CD14-positive monocyte (primary cell): Measurements from ENCODE around the gene BCAT1. TPM values are rescaled to one million over a fixed set of nuclear protein-coding genes. Genes with fewer than 3 reads are reported as not detected.

Experiments used
- DNase-seq, 3 donors: peaks; one replicate each; pipeline ENCODE4 v3.0.0-alpha.2; 2011 to 2022
- H2AFZ ChIP-seq: 2 replicates; pipeline ENCODE4 v1.6.0; 2012; ENCODE audit warnings: mild to moderate bottlenecking, low read depth, low read length, inconsistent platforms; ENCODE audit not compliant: insufficient read depth, poor library complexity, severe bottlenecking
- H3K27ac ChIP-seq, 2 donors: 1 replicate in 1 of 2; 2 replicates in 1 of 2; pipeline ENCODE4 v1.5.1; 2012 to 2013; ENCODE audit warnings: low read length in 2 of 2, control low read depth in 1 of 2, inconsistent platforms in 1 of 2, low read depth in 1 of 2, mild to moderate bottlenecking in 1 of 2
- H3K27me3 ChIP-seq, 2 donors: one replicate each; pipeline versions ENCODE4 v1.6.0 to v1.6.1; 2011 to 2013; ENCODE audit warnings: low read length in 2 of 2; ENCODE audit not compliant: control insufficient read depth in 2 of 2, insufficient read depth in 2 of 2
- H3K36me3 ChIP-seq, 2 donors: replicated peaks in 1 of 2; 1 replicate in 1 of 2; 2 replicates in 1 of 2; pipeline versions ENCODE4 v1.5.1 to v1.6.1; 2012 to 2013; ENCODE audit warnings: low read length in 2 of 2, control low read depth in 1 of 2, inconsistent platforms in 1 of 2, mild to moderate bottlenecking in 1 of 2; ENCODE audit not compliant: insufficient read depth in 2 of 2, control insufficient read depth in 1 of 2
- H3K4me1 ChIP-seq, 2 donors: 1 replicate in 1 of 2; 2 replicates in 1 of 2; pipeline versions ENCODE4 v1.5.1 to v1.6.1; 2012 to 2013; ENCODE audit warnings: low read length in 2 of 2, control low read depth in 1 of 2, inconsistent platforms in 1 of 2, mild to moderate bottlenecking in 1 of 2, moderate library complexity in 1 of 2; ENCODE audit not compliant: insufficient read depth in 2 of 2, control insufficient read depth in 1 of 2
- H3K4me2 ChIP-seq: replicated peaks from 2 replicates; pipeline ENCODE3; 2012; ENCODE audit warnings: low read length, moderate library complexity, mild to moderate bottlenecking; ENCODE audit not compliant: poor library complexity, severe bottlenecking; ENCODE audit errors: extremely low read depth
- H3K4me3 ChIP-seq, 3 experiments: fragments of 200-600 bp in 1 of 3; sonication (generic) in 1 of 3; replicated peaks in 1 of 3; 1 replicate in 2 of 3; 2 replicates in 1 of 3; pipeline ENCODE4 v1.5.1; 2011 to 2013; ENCODE audit warnings: low read length in 3 of 3, mild to moderate bottlenecking in 3 of 3, control low read depth in 2 of 3, low read depth in 2 of 3, inconsistent platforms in 1 of 3, moderate library complexity in 1 of 3
- H3K79me2 ChIP-seq: 2 replicates; pipeline ENCODE4 v1.6.0; 2012; ENCODE audit warnings: mild to moderate bottlenecking, control low read depth, inconsistent platforms, low read length, moderate library complexity; ENCODE audit not compliant: insufficient read depth
- H3K9ac ChIP-seq: 2 replicates; pipeline ENCODE4 v1.6.0; 2017; ENCODE audit warnings: low read length, mild to moderate bottlenecking; ENCODE audit not compliant: insufficient read depth, poor library complexity, severe bottlenecking
- H3K9me3 ChIP-seq, 2 donors: replicated peaks in 1 of 2; 1 replicate in 1 of 2; 2 replicates in 1 of 2; pipeline versions ENCODE4 v1.5.1 to v1.6.1; 2012 to 2013; ENCODE audit warnings: low read length in 2 of 2, control low read depth in 1 of 2; ENCODE audit not compliant: control insufficient read depth in 1 of 2, insufficient read depth in 1 of 2
- H4K20me1 ChIP-seq: 2 replicates; pipeline ENCODE4 v1.6.0; 2012; ENCODE audit warnings: mild to moderate bottlenecking, low read length, control low read depth, moderate library complexity; ENCODE audit not compliant: insufficient read depth
- H3K27ac Mint-ChIP-seq, 7 donors: one replicate each; pipeline ENCODE4 v1.8.0; 2020; ENCODE audit warnings: mild to moderate bottlenecking in 7 of 7, mixed read lengths in 7 of 7, moderate library complexity in 6 of 7, inconsistent platforms in 2 of 7
- H3K27me3 Mint-ChIP-seq, 3 donors: one replicate each; pipeline ENCODE4 v1.8.0; 2021 to 2022; ENCODE audit warnings: low read depth in 3 of 3, mild to moderate bottlenecking in 3 of 3, mixed read lengths in 3 of 3, moderate library complexity in 3 of 3, inconsistent platforms in 1 of 3
- H3K36me3 Mint-ChIP-seq, 2 donors: one replicate each; pipeline ENCODE4 v1.8.0; 2020; ENCODE audit warnings: mixed read lengths in 2 of 2, inconsistent platforms in 1 of 2, mild to moderate bottlenecking in 1 of 2
- H3K4me1 Mint-ChIP-seq: one replicate; pipeline ENCODE4 v1.8.0; 2020; ENCODE audit warnings: mild to moderate bottlenecking, mixed read lengths
- H3K4me3 Mint-ChIP-seq, 2 donors: one replicate each; pipeline ENCODE4 v1.8.0; 2020; ENCODE audit warnings: mild to moderate bottlenecking in 2 of 2, mixed read lengths in 2 of 2, moderate library complexity in 1 of 2
- H3K9me3 Mint-ChIP-seq, 7 donors: one replicate each; pipeline ENCODE4 v1.8.0; 2020 to 2022; ENCODE audit warnings: mixed read lengths in 7 of 7, mild to moderate bottlenecking in 6 of 7, moderate library complexity in 6 of 7, inconsistent platforms in 2 of 7
- CTCF ChIP-seq: fragments of 200-600 bp; IDR thresholded peaks from one replicate; pipeline ENCODE4 v1.8.0; 2022; ENCODE audit warnings: antibody characterized with exemption, mild to moderate bottlenecking
- WGBS: methylation state at CpG from one replicate; pipeline ENCODE4 v1.1.5; 2013; ENCODE audit warnings: missing lambda C conversion rate; ENCODE audit not compliant: insufficient coverage; 5-methylcytosine and 5-hydroxymethylcytosine counted together
- intact Hi-C, 2 donors: fragments of 100-400 bp; cut with micrococcal nuclease; formaldehyde crosslinking; loops; one replicate each; pipeline versions ENCODE4 v1.15.0 to v1.15.1; 2023
- polyA plus RNA-seq, 3 donors: library from polyadenylated mRNA; depleted of rRNA in 1 of 3; unstranded in 2 of 3; stranded (reverse) in 1 of 3; fragments of 300-500 nt in 2 of 3; fragments of >200 nt in 1 of 3; fragmentation: Illumina TruSeq in 2 of 3; gene quantifications; 1 replicate in 2 of 3; 2 replicates in 1 of 3; pipeline ENCODE4 v1.2.3, GENCODE V29; 2012 to 2021

Gene BCAT1
- polyA plus RNA-seq, 3 donors: 3.5 to 16.9 (median 15.2) TPM

DNA sequence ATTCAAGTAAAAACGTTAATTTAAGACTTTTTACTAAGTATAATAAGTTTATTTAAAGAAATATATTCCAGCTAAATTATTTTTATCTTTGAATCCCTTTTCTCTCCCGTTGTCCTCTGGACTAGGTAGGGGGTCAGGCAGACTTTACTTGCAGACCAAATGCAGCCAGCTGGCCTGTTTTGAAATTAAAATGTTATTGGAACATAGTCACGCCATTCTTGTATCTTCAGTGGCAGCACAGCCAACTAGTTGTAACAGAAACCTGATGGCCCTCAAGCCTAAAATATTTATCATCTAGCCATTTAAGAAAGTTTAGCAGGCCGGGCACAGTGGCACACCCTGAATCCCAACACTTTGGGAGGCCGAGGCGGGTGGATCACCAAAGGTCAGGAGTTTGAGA, 52.7 kb downstream of the BCAT1 start:
- Mint-ChIP-seq H3K4me1 (peaks cover 33% of the 10 kb centered on the region), H3K36me3 (peaks cover 0 to 6% of the 10 kb centered on the region in 2 donors), H3K27ac (peak overlapping the region in 3 of 7 donors; percentile 60 to 64 (median 62)), H3K27me3 (no peaks in the 10 kb centered on the region), H3K9me3 (no peaks in the 10 kb centered on the region), H3K4me3 (no peak overlapping the region)
- 100% methylated on average over 1 of the region's 6 CpGs for WGBS
- H2AFZ ChIP-seq: no peak overlapping the region
- no peaks in the 10 kb centered on the region for H4K20me1 ChIP-seq
- H3K27ac ChIP-seq: no peak overlapping the region
- H3K9me3 ChIP-seq: no peaks in the 10 kb centered on the region
- H3K27me3 ChIP-seq: no peaks in the 10 kb centered on the region
- intact Hi-C loops: no loop called here
- no peaks in the 10 kb centered on the region for H3K79me2 ChIP-seq
- no peak for DNase-seq
- peaks cover 28 to 40% of the 10 kb centered on the region in 2 donors for H3K4me1 ChIP-seq
- H3K4me3 ChIP-seq: no peak overlapping the region
- no peak for TF ChIP-seq CTCF
- H3K9ac ChIP-seq: no peak overlapping the region
- no peak overlapping the region for H3K4me2 ChIP-seq
- no peaks in the 10 kb centered on the region for H3K36me3 ChIP-seq

GRCh38 chr12:24895612-24896011, 53.3 kb downstream of the BCAT1 start:
- no peaks in the 10 kb centered on the region for H3K79me2 ChIP-seq
- Mint-ChIP-seq H3K27me3 (no peaks in the 10 kb centered on the region), H3K4me1 (peaks cover 27% of the 10 kb centered on the region), H3K27ac (no peak overlapping the region), H3K36me3 (peaks cover 0 to 6% of the 10 kb centered on the region in 2 donors), H3K9me3 (no peaks in the 10 kb centered on the region), H3K4me3 (no peak overlapping the region)
- no peak overlapping the region for H3K4me3 ChIP-seq
- DNase-seq: no peak
- H3K4me1 ChIP-seq: peaks cover 25 to 34% of the 10 kb centered on the region in 2 donors
- H3K36me3 ChIP-seq: no peaks in the 10 kb centered on the region
- H3K9me3 ChIP-seq: no peaks in the 10 kb centered on the region
- no peak for TF ChIP-seq CTCF
- H3K27me3 ChIP-seq: no peaks in the 10 kb centered on the region
- no CpG with 5 or more reads among the region's 1 CpG for WGBS
- H3K4me2 ChIP-seq: no peak overlapping the region
- H3K9ac ChIP-seq: no peak overlapping the region
- H3K27ac ChIP-seq: no peak overlapping the region
- intact Hi-C loops: no loop called here
- H4K20me1 ChIP-seq: no peaks in the 10 kb centered on the region
- H2AFZ ChIP-seq: no peak overlapping the region
